B cell (primary cell): ENCODE measurements around the gene RELB. TPM values are rescaled to one million over a fixed set of nuclear protein-coding genes. Genes with fewer than 3 reads are reported as not detected.

ENCODE experiments used
- ATAC-seq: fragments of 200-7000 bp; cut with Tn5 transposase; one replicate; pipeline ENCODE4 v1.10.0; 2021; ENCODE audit warnings: low read depth, mild to moderate bottlenecking, moderate number of reproducible peaks, moderate library complexity
- CTCF ChIA-PET: fragments of 350-600 bp; sonication (Branson Sonifier 250); formaldehyde crosslinking; loops from one replicate; lab custom pipeline; 2021; ENCODE audit warnings: antibody characterized with exemption, inconsistent platforms; lab: Charles Lee
- POLR2A ChIA-PET: fragments of 350-600 bp; sonication (Branson Sonifier 250); formaldehyde crosslinking; loops from one replicate; lab custom pipeline; 2021; ENCODE audit warnings: antibody characterized with exemption; lab: Charles Lee
- DNase-seq: peaks from one replicate; pipeline ENCODE4 v3.0.0; 2013
- H2AFZ ChIP-seq: 2 replicates; pipeline ENCODE4 v1.6.1; 2012; ENCODE audit warnings: mild to moderate bottlenecking, low read depth, low read length; ENCODE audit not compliant: insufficient read depth, poor library complexity, severe bottlenecking
- H3K27ac ChIP-seq, 2 donors: 1 replicate in 1 of 2; 2 replicates in 1 of 2; pipeline ENCODE4 v1.5.1; 2012 to 2013; ENCODE audit warnings: low read length in 2 of 2, mild to moderate bottlenecking in 2 of 2, moderate library complexity in 1 of 2
- H3K27me3 ChIP-seq, 4 experiments: fragments of 200-600 bp in 1 of 4; sonication (generic) in 1 of 4; replicated peaks in 1 of 4; 1 replicate in 2 of 4; 2 replicates in 2 of 4; pipeline versions ENCODE4 v1.6.1 to v1.7.0; 2013 to 2016; ENCODE audit warnings: low read length in 3 of 4, mild to moderate bottlenecking in 2 of 4, mixed read lengths in 1 of 4, moderate library complexity in 1 of 4; ENCODE audit not compliant: insufficient read depth in 4 of 4, control insufficient read depth in 3 of 4; ENCODE audit errors: control extremely low read depth in 1 of 4
- H3K36me3 ChIP-seq, 2 experiments: replicated peaks in 1 of 2; 1 replicate in 1 of 2; 2 replicates in 1 of 2; pipeline versions ENCODE4 v1.6.1 to v1.7.1; 2013; ENCODE audit warnings: low read length in 1 of 2; ENCODE audit not compliant: insufficient read depth in 2 of 2, control insufficient read depth in 1 of 2; ENCODE audit errors: control extremely low read depth in 1 of 2, extremely low read depth in 1 of 2
- H3K4me1 ChIP-seq, 2 donors: fragments of 200-600 bp in 1 of 2; sonication (generic) in 1 of 2; 1 replicate in 1 of 2; 2 replicates in 1 of 2; pipeline versions ENCODE4 v1.5.1 to v1.6.1; 2013 to 2017; ENCODE audit warnings: low read length in 2 of 2; ENCODE audit not compliant: control insufficient read depth in 2 of 2, insufficient read depth in 2 of 2
- H3K4me2 ChIP-seq: replicated peaks from 2 replicates; pipeline ENCODE3; 2012; ENCODE audit warnings: mild to moderate bottlenecking, low read depth, low read length; ENCODE audit not compliant: poor library complexity, severe bottlenecking
- H3K4me3 ChIP-seq, 5 experiments: fragments of 200-600 bp in 1 of 5; sonication (generic) in 1 of 5; 1 replicate in 3 of 5; 2 replicates in 2 of 5; pipeline versions ENCODE4 v1.5.1 to v1.7.0; 2011 to 2016; ENCODE audit warnings: low read length in 4 of 5, mild to moderate bottlenecking in 4 of 5, low read depth in 2 of 5, control low read depth in 1 of 5, moderate library complexity in 1 of 5; ENCODE audit not compliant: insufficient read depth in 1 of 5; ENCODE audit errors: control extremely low read depth in 1 of 5, extremely low read depth in 1 of 5
- H3K79me2 ChIP-seq: fragments of 200-600 bp; sonication (generic); one replicate; pipeline ENCODE4 v1.6.0; 2016; ENCODE audit warnings: low read length; ENCODE audit not compliant: control insufficient read depth, insufficient read depth
- H3K9ac ChIP-seq: fragments of 200-600 bp; sonication (generic); 2 replicates; pipeline ENCODE4 v1.6.1; 2017; ENCODE audit warnings: mild to moderate bottlenecking, low read length, moderate library complexity
- H3K9me3 ChIP-seq, 3 donors: one replicate each; pipeline versions ENCODE4 v1.6.1 to v1.7.1; 2013; ENCODE audit warnings: low read length in 2 of 3; ENCODE audit not compliant: control insufficient read depth in 2 of 3, insufficient read depth in 1 of 3; ENCODE audit errors: control extremely low read depth in 1 of 3
- H4K20me1 ChIP-seq: 2 replicates; pipeline ENCODE4 v1.6.0; 2012; ENCODE audit warnings: mild to moderate bottlenecking, low read length; ENCODE audit not compliant: insufficient read depth, control insufficient read depth, poor library complexity, severe bottlenecking
- H3K27ac Mint-ChIP-seq: one replicate; pipeline ENCODE4 v1.8.0; 2021; ENCODE audit warnings: mixed read lengths
- H3K27me3 Mint-ChIP-seq: one replicate; pipeline ENCODE4 v1.8.0; 2021; ENCODE audit warnings: mixed read lengths
- H3K4me1 Mint-ChIP-seq: one replicate; pipeline ENCODE4 v1.8.0; 2021; ENCODE audit warnings: mixed read lengths
- H3K4me3 Mint-ChIP-seq: one replicate; pipeline ENCODE4 v1.8.0; 2021; ENCODE audit warnings: mixed read lengths
- H3K9me3 Mint-ChIP-seq: one replicate; pipeline ENCODE4 v1.8.0; 2022; ENCODE audit warnings: mixed read lengths; ENCODE audit not compliant: insufficient read depth
- CTCF ChIP-seq: fragments of 200-600 bp; IDR thresholded peaks from one replicate; pipeline ENCODE4 v1.8.0; 2022; ENCODE audit warnings: antibody characterized with exemption, mild to moderate bottlenecking
- EZH2 ChIP-seq: IDR thresholded peaks from 2 replicates; pipeline ENCODE4 v1.6.1; 2012; ENCODE audit warnings: borderline replicate concordance, low read depth, mild to moderate bottlenecking, moderate library complexity, low read length; ENCODE audit not compliant: insufficient read depth, poor library complexity, severe bottlenecking
- WGBS: methylation state at CpG from one replicate; pipeline ENCODE4 v1.1.5; 2013; ENCODE audit warnings: missing lambda C conversion rate; ENCODE audit not compliant: insufficient coverage; 5-methylcytosine and 5-hydroxymethylcytosine counted together
- intact Hi-C: fragments of 100-400 bp; cut with micrococcal nuclease; formaldehyde crosslinking; loops from one replicate; pipeline ENCODE4 v1.10.0; 2022
- polyA plus RNA-seq: library from polyadenylated mRNA; depleted of rRNA; stranded (reverse); fragments of >200 nt; gene quantifications from 2 replicates; pipeline ENCODE4 v1.2.3, GENCODE V29; 2012
- total RNA-seq, 2 donors: library from RNA; stranded (reverse); fragments of 120-200 nt in 1 of 2; gene quantifications; 1 replicate in 1 of 2; 2 replicates in 1 of 2; pipeline versions ENCODE4 v1.2.3 to v1.2.4, GENCODE V29; 2013 to 2022

RELB gene
- total and polyA plus RNA-seq, 2 donors (not counting 1 experiment from before 2014, with no cell fraction given): 63.8 to 106 TPM

- peaks cover 0 to 39% of the 10 kb centered on the region in 2 experiments for H3K36me3 ChIP-seq
- DNase-seq (peak; percentile 91), ATAC-seq (peak; percentile 75)
- TF ChIP-seq CTCF: no peak
- TF ChIP-seq EZH2: no peak
- ChIA-PET CTCF (interaction anchor here (0.7 to 2.2 kb wide), 10 partner anchors 10 to 121 kb away, joined by 3 to 24 read pairs (median 4); partner anchors contain the start of gene CLPTM1), POLR2A (interaction anchor here (0.5 to 1.8 kb wide), 11 partner anchors 8 to 188 kb away, joined by 3 to 19 read pairs (median 6); partner anchors contain the start of genes BLOC1S3, CLASRP, PPP1R37 and RELB)
- Mint-ChIP-seq H3K9me3 (no peaks in the 10 kb centered on the region), H3K27me3 (no peaks in the 10 kb centered on the region), H3K27ac (peak overlapping the region; percentile 96), H3K4me1 (peaks cover 58% of the 10 kb centered on the region), H3K4me3 (peak overlapping the region; percentile 94)
- H4K20me1 ChIP-seq: peaks cover 67% of the 10 kb centered on the region
- H3K27me3 ChIP-seq: no peaks in the 10 kb centered on the region
- H3K9ac ChIP-seq: peak overlapping the region; percentile 93
- peak overlapping the region; percentile 91 for H3K4me2 ChIP-seq
- intact Hi-C loops: loop anchor here (1.0 to 5.0 kb wide), 6 partner anchors 17 to 323 kb away; partner anchors contain the start of genes BLOC1S3, RELB and TRAPPC6A
- H3K79me2 ChIP-seq: peaks cover 69% of the 10 kb centered on the region
- peak overlapping the region; percentile 55 for H2AFZ ChIP-seq
- H3K4me3 ChIP-seq: peak overlapping the region; percentile 61 to 94 (median 93)
- H3K4me1 ChIP-seq: peaks cover 37 to 63% of the 10 kb centered on the region in 2 donors
- no peaks in the 10 kb centered on the region for H3K9me3 ChIP-seq
- H3K27ac ChIP-seq: peak overlapping the region; percentile 81 to 87
- 0% methylated on average over 19 of the region's 26 CpGs for whole genome bisulfite sequencing
These were observed 74.2 kb downstream of the RELB start for GRCh38 chr19:45075301-45076028.
